GM23338 (cell line): ENCODE results near the gene NOP56. TPM values are rescaled to one million over a fixed set of nuclear protein-coding genes. Genes with fewer than 3 reads are reported as not detected.

Experiments used
- ATAC-seq: fragments of 200-7000 bp; cut with Tn5 transposase; 3 replicates; pipeline ENCODE4 v1.9.1; 2020
- DNase-seq: peaks from one replicate; pipeline ENCODE4 v3.0.0-alpha.2; 2015; ENCODE audit warnings: low spot score
- H2AFZ ChIP-seq: fragments of 200-600 bp; sonication (generic); 2 replicates; pipeline ENCODE4 v1.8.0; 2016; ENCODE audit warnings: antibody characterized with exemption, mild to moderate bottlenecking, moderate library complexity
- H3F3A ChIP-seq: fragments of 200-600 bp; sonication (generic); replicated peaks from 2 replicates; pipeline ENCODE4 v1.8.0; 2017; ENCODE audit warnings: antibody characterized with exemption, mixed run types, low read depth
- H3K27ac ChIP-seq: fragments of 200-600 bp; sonication (generic); 2 replicates; pipeline ENCODE4 v1.6.1; 2016; ENCODE audit warnings: low read depth
- H3K27me3 ChIP-seq: fragments of 200-600 bp; sonication (generic); 2 replicates; pipeline ENCODE4 v1.8.0; 2016; ENCODE audit warnings: mild to moderate bottlenecking, mixed run types, moderate library complexity; ENCODE audit not compliant: insufficient read depth
- H3K36me3 ChIP-seq: fragments of 200-600 bp; sonication (generic); 2 replicates; pipeline ENCODE4 v1.8.0; 2016; ENCODE audit warnings: mild to moderate bottlenecking; ENCODE audit not compliant: insufficient read depth
- H3K4me1 ChIP-seq: fragments of 200-600 bp; sonication (generic); 2 replicates; pipeline ENCODE4 v1.8.0; 2016; ENCODE audit warnings: mild to moderate bottlenecking, moderate library complexity; ENCODE audit not compliant: insufficient read depth
- H3K4me2 ChIP-seq: fragments of 200-600 bp; sonication (generic); 2 replicates; pipeline ENCODE4 v1.7.1; 2017; ENCODE audit warnings: mixed run types
- H3K4me3 ChIP-seq: fragments of 200-600 bp; sonication (generic); 2 replicates; pipeline ENCODE4 v1.6.1; 2016; ENCODE audit warnings: mixed run types
- H3K79me2 ChIP-seq: fragments of 200-600 bp; sonication (generic); replicated peaks from 2 replicates; pipeline ENCODE4 v1.8.0; 2017; ENCODE audit warnings: mild to moderate bottlenecking; ENCODE audit not compliant: insufficient read depth
- H3K9me2 ChIP-seq: fragments of 200-600 bp; sonication (generic); 2 replicates; pipeline ENCODE4 v1.8.0; 2017; ENCODE audit not compliant: insufficient read depth
- H4K20me1 ChIP-seq: fragments of 200-600 bp; sonication (generic); replicated peaks from 2 replicates; pipeline ENCODE4 v1.8.0; 2017; ENCODE audit warnings: mild to moderate bottlenecking; ENCODE audit not compliant: insufficient read depth
- H3K27ac Mint-ChIP-seq: 2 replicates; pipeline ENCODE4 v1.8.0; 2020; ENCODE audit warnings: inconsistent platforms, mild to moderate bottlenecking, moderate library complexity, mixed read lengths
- H3K27me3 Mint-ChIP-seq: 3 replicates; pipeline ENCODE4 v1.8.0; 2022; ENCODE audit warnings: low read depth, mild to moderate bottlenecking, moderate library complexity, mixed read lengths, inconsistent platforms; ENCODE audit not compliant: insufficient read depth, poor library complexity
- H3K36me3 Mint-ChIP-seq: 3 replicates; pipeline ENCODE4 v1.8.0; 2021; ENCODE audit warnings: low read depth, mild to moderate bottlenecking, inconsistent platforms, moderate library complexity, mixed read lengths
- H3K4me1 Mint-ChIP-seq: 3 replicates; pipeline ENCODE4 v1.8.0; 2020; ENCODE audit warnings: mild to moderate bottlenecking, inconsistent platforms, mixed read lengths
- H3K4me3 Mint-ChIP-seq: 3 replicates; pipeline ENCODE4 v1.8.0; 2021; ENCODE audit warnings: moderate library complexity, mild to moderate bottlenecking, inconsistent platforms, mixed read lengths
- H3K9me3 Mint-ChIP-seq: 3 replicates; pipeline ENCODE4 v1.8.0; 2020; ENCODE audit warnings: moderate library complexity, mild to moderate bottlenecking, inconsistent platforms, mixed read lengths
- CREB1 ChIP-seq: fragments of 250-450 bp; sonication (Bioruptor Pico); IDR thresholded peaks from 2 replicates; pipeline ENCODE4 v1.5.0; 2020; ENCODE audit warnings: low read depth, mild to moderate bottlenecking, moderate library complexity
- CTCF ChIP-seq, 2 experiments: fragments of 200-600 bp in 1 of 2; sonication (generic) in 1 of 2; conservative IDR thresholded peaks; 2 replicates each; pipeline versions ENCODE4 v1.5.1 to v1.6.1; 2016 to 2017; ENCODE audit warnings: antibody characterized with exemption in 2 of 2, low read depth in 2 of 2, mild to moderate bottlenecking in 2 of 2, moderate library complexity in 1 of 2
- ETS1 ChIP-seq: IDR thresholded peaks from 2 replicates; pipeline ENCODE4 v1.6.1; 2016; ENCODE audit warnings: antibody characterized with exemption
- EZH2 ChIP-seq: fragments of 200-600 bp; sonication (generic); IDR thresholded peaks from one replicate; pipeline ENCODE4 v1.8.0; 2017; ENCODE audit warnings: antibody characterized with exemption, mild to moderate bottlenecking, low read depth; ENCODE audit not compliant: unreplicated experiment
- EZH2phosphoT487 ChIP-seq: fragments of 200-600 bp; sonication (generic); IDR thresholded peaks from one replicate; pipeline ENCODE4 v1.8.1; 2018; ENCODE audit warnings: antibody characterized with exemption; ENCODE audit not compliant: unreplicated experiment
- JUNB ChIP-seq: IDR thresholded peaks from one replicate; pipeline ENCODE4 v1.6.1; 2016; ENCODE audit warnings: antibody characterized with exemption; ENCODE audit not compliant: unreplicated experiment
- NANOG ChIP-seq: IDR thresholded peaks from 2 replicates; pipeline ENCODE4 v1.6.1; 2016; ENCODE audit warnings: antibody characterized with exemption, borderline replicate concordance
- POLR2AphosphoS5 ChIP-seq: IDR thresholded peaks from 2 replicates; pipeline ENCODE4 v1.6.1; 2016; ENCODE audit warnings: antibody characterized with exemption, low read depth
- REST ChIP-seq: IDR thresholded peaks from one replicate; pipeline ENCODE4 v1.6.1; 2018; ENCODE audit warnings: antibody characterized with exemption; ENCODE audit not compliant: unreplicated experiment
- STAT1 ChIP-seq: IDR thresholded peaks from one replicate; pipeline ENCODE4 v1.6.1; 2016; ENCODE audit warnings: antibody characterized with exemption; ENCODE audit not compliant: unreplicated experiment
- ZNF114 ChIP-seq: fragments of 250-450 bp; sonication (Bioruptor Pico); IDR thresholded peaks from 2 replicates; pipeline ENCODE4 v1.5.0; 2020; ENCODE audit warnings: mild to moderate bottlenecking, moderate library complexity
- ZNF331 ChIP-seq: fragments of 250-450 bp; sonication (Bioruptor Pico); IDR thresholded peaks from 2 replicates; pipeline ENCODE4 v1.5.0; 2020; ENCODE audit warnings: low read depth, mild to moderate bottlenecking, moderate library complexity
- ZNF462 ChIP-seq: fragments of 250-450 bp; sonication (Bioruptor Pico); IDR thresholded peaks from 2 replicates; pipeline ENCODE4 v1.5.0; 2020; ENCODE audit warnings: mild to moderate bottlenecking, moderate library complexity
- polyA plus RNA-seq: library from polyadenylated mRNA; unstranded; fragments of >200 nt; fragmentation: Nextera tagmentation; extraction: Ambion mirVana; gene quantifications from 2 replicates; pipeline ENCODE4 v1.2.1, GENCODE V29; 2016
- total RNA-seq: library from RNA; depleted of rRNA; stranded (reverse); fragments of >200 nt; shearing (Covaris generic); gene quantifications from 2 replicates; pipeline ENCODE4 v1.2.3, GENCODE V29; 2014

Gene NOP56
- total and polyA plus RNA-seq, 2 experiments from 2014 or later, result 447 to 576 TPM

GRCh38 chr20:2640260-2640659 lies 12.2 kb upstream of the NOP56 start:
- no peaks in the 10 kb centered on the region for H3F3A ChIP-seq
- Mint-ChIP-seq H3K4me3 (no peak overlapping the region), H3K9me3 (no peaks in the 10 kb centered on the region), H3K4me1 (no peaks in the 10 kb centered on the region), H3K27ac (no peak overlapping the region), H3K27me3 (peaks cover 4% of the 10 kb centered on the region), H3K36me3 (no peaks in the 10 kb centered on the region)
- H3K9me2 ChIP-seq, result 0 out of 2 replicates have a peak, but pooled peaks cover 2% of the 10 kb centered on the region
- no peak overlapping the region for H3K4me2 ChIP-seq
- H3K4me3 ChIP-seq, result no peak overlapping the region
- no peak overlapping the region for H2AFZ ChIP-seq
- no peaks in the 10 kb centered on the region for H3K27me3 ChIP-seq
- no peak for TF ChIP-seq ETS1
- TF ChIP-seq STAT1, result no peak
- no peak for TF ChIP-seq CTCF (conservative IDR thresholded peaks at IDR 0.05; ENCODE audit: low read depth in 2 of 2)
- TF ChIP-seq ZNF462 (CRISPR knock-in tag), result no peak
- TF ChIP-seq REST, result no peak
- TF ChIP-seq CREB1, result no peak
- TF ChIP-seq ZNF114 (CRISPR knock-in tag), result no peak
- TF ChIP-seq JUNB, result no peak
- TF ChIP-seq EZH2, result no peak
- TF ChIP-seq EZH2phosphoT487, result no peak
- no peak for TF ChIP-seq POLR2AphosphoS5
- TF ChIP-seq ZNF331 (CRISPR knock-in tag), result no peak
- TF ChIP-seq NANOG, result no peak
- no peaks in the 10 kb centered on the region for H3K4me1 ChIP-seq
- H4K20me1 ChIP-seq, result no peaks in the 10 kb centered on the region
- no peaks in the 10 kb centered on the region for H3K79me2 ChIP-seq
- DNase-seq, result no peak
- no peak overlapping the region for H3K27ac ChIP-seq
- no peaks in the 10 kb centered on the region for H3K36me3 ChIP-seq
- no peak for ATAC-seq
